Activated CD4-positive, alpha-beta T cell treated with anti-CD3 and anti-CD28 coated beads for 48 hours (primary cell): ENCODE data around the gene CARM1.
A peak's percentile ranks its signal among the peaks of the same experiment; 100 is the strongest.
"Not testable (repeated sequence)": the region's sequence is repeated elsewhere in the genome, so short reads cannot be mapped to it uniquely, and the experiment has no call there.

Source experiments
- DNase-seq: peaks from one replicate; pipeline ENCODE4 v3.0.0-alpha.2; 2020

CARM1 gene

DNA sequence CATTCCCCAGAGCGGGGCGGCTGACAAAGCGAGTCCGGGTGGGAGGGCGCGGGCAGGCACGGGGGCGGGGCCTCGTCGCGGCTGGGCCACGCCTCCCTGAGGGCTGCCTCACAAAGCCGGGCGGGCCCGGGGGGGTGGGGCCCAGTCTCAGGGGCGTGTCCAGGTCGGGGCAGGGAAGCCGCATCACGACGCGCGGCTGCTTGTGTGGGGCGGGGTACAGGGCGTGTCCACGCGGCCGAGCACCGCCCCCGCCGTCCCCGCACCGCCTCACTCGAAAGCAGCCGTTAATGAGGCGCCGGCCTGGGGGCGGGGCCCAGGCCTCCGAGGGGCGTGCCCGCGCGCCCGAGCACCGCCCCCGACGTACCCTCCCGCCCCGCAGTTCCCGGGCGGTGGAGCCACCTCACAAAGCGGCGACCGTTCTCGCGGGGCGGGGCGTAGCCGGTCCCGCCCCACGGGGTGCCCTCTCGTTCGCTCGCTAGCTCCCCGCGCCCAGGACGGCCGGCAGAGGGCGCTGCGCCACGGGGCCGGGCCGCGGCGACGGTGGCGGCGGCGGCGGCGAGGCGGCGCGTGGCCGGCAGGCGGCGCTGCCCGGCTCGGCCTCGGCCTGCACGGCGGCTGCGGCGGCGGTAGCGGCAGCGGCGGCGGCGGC, at the start of gene CARM1:
CARM1 (plus strand) TSS at position 599 of the 649 bp plus-strand sequence. CDS start 150 bp downstream, outside the sequence.
- peak; percentile 99 for DNase-seq

- DNase-seq = no peak
Measured at GRCh38 chr19:10823690-10824089, 47.7 kb upstream of the CARM1 start.

GRCh38 chr19:10826231-10826630, 45.1 kb upstream of the CARM1 start:
- DNase-seq = no peak

DNA sequence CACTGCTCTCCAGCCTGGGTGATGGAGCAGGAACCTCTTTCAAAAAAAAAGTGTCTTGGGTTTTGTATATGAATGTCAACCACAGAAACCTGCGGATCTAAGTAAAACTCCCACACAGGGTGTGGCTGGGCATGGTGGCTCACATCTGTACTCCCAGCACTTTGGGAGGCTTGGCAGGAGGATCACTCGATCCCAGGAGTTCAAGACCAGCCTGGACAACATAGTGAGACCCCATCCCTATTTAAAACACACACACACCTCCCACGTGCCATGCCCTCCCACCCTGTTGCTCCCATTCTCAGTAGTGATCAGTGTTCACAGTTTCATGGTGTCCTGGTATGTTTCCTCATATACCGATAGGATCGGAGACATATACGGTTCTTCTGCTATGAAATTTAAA, 44.5 kb upstream of the CARM1 start:
- DNase-seq = no peak

GRCh38 chr19:10828981-10829821, 42.2 kb upstream of the CARM1 start:
- DNase-seq = no peak

DNA sequence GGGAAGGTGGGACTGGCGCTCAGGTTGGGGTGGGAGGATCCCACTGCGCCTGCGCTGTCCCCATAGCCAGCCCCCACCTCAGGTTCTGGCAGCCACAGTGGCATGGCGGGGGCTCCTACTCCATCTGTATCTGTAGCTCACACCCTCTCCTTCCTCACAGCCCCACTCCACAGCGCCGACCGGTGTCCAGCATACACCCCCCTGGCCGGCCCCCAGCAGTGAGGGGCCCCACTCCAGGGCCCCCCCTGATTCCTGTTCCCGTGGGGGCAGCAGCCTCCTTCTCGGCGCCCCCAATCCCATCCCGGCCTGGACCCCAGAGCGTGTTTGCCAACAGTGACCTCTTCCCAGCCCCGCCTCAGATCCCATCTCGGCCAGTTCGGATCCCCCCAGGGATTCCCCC, 41.4 kb upstream of the CARM1 start:
- DNase-seq = no peak

GRCh38 chr19:10830370-10830769, 41.0 kb upstream of the CARM1 start:
- no peak for DNase-seq

GRCh38 chr19:10830931-10831779, 40.2 kb upstream of the CARM1 start:
- no peak for DNase-seq

- DNase-seq = no peak
Measured at GRCh38 chr19:10831987-10832938, 39.1 kb upstream of the CARM1 start.

GRCh38 chr19:10832939-10833296, 38.4 kb upstream of the CARM1 start:
- no peak for DNase-seq

- no peak for DNase-seq
Measured at GRCh38 chr19:10835089-10835753, 36.1 kb upstream of the CARM1 start.

DNA sequence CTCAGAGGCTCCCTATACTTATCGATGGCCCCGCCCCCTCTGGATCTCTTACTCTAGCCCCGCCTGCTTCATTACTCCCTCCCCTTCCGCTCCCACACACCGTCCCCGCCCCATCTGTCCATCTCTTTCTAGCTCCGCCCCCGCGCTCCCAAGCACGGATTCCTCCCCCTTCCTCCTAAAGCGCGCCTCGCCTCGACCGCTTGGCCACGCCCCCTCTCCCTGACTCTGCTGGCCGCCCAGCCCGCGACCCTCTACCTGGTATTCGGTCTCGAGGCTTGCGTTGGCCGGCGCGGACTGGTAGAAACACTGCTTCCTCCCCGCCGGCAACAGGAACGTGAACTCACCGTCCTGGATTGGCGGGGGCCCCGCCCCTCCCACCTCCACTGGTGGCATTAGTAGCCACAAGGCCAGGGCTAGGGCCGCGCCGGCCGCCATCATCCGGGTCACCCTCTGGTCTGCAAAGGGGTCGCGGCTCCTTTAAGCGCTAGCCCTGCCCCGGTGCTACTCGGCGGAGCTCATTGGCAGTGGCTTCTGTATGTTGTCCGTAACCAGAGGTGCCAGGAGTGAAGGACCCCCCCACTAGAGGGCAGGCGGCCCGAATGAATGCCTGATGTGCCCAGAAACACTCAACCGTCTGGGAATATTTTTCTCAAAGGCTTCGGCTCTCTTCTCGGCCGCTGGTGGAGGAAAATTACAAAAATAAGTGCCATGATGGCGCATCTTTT, 35.4 kb upstream of the CARM1 start, which contains the start of gene TMED1:
TMED1 (minus strand) TSS at position 459 of the 725 bp plus-strand sequence; CDS start at position 438, 21 bp downstream.
- peak; percentile 100 for DNase-seq

- peak; percentile 93 for DNase-seq
Measured at GRCh38 chr19:10836479-10837330, 34.6 kb upstream of the CARM1 start.

DNA sequence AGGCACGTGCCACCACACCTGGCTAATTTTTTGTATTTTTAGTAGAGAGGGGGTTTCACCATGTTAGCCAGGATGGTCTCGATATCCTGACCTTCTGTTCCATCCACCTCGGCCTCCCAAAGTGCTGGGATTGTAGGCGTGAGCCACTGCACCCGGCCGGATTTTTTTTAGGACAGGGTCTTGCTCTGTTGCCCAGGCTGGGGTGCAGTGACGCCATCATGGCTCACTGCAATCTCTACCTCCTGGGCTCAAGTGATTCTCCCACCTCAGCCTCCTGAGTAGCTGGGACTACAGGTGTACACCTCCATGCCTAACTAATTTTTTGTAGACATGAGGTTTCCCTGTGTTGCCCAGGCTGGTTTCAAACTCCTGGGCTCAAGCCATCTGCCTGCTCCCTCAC, 33.7 kb upstream of the CARM1 start:
- not testable (repeated sequence) for DNase-seq

DNA sequence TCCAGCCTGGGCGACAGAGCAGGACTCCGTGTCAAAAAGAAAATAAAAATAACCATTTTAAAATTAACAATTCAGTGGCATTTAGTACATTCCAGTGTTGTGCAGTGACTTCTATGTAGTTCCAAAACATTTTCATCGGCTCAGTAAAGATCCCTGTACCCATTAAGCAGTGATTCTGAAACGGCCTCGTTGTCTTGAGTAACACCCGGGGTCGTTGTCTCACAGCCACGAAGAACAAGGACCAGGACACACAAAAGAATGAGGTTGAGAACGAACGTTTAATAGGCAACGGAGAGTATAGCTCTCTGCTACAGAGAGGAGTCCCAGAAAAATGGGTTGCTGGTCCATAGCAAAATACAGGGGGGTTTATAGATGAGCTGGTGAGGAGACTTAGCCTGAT, 33.0 kb upstream of the CARM1 start:
- DNase-seq = no peak

DNA sequence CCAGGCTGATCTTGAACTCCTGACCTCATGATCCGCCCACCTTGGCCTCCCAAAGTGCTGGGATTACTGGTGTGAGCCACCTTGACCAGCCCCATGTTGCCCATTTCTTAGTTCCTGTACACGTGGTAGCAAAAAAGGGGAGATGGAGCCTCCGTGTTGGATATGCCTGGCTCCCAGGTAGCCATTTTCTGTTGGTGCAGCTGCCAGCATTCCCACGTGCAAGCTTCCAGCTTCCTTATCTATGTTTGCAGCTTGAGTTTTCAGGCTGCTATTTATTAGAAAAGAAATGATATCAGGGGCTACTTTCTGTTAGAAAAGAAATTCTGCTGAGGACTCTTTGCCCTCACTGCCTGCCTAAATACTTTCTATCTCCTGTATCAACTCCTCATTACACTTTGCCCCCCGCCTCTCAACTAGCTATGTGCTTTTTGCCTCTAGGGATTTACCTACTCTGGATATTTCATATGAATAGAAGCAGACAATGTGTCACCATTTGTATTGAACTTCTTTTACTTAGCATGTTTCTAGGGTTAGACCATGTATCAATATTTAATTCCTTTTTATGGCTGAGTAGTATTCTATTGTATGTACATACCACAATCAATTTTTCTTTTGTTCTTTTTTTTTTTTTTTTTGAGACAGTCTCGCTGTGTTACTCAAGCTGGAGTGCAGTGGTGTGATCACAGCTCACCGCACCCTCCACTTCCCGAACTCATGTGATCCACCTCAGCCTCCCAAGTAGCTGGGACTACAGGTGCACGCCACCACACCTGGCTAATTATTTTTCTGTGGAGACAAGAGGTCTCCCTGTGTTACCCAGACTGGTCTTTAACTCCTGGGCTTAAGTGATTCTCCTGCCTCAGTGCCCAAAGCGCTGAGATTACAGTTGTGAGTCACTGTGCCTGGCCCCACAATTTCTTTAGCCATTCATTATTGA, 32.0 kb upstream of the CARM1 start:
- no peak for DNase-seq

GRCh38 chr19:10842788-10843187, 28.6 kb upstream of the CARM1 start:
- no peak for DNase-seq

DNA sequence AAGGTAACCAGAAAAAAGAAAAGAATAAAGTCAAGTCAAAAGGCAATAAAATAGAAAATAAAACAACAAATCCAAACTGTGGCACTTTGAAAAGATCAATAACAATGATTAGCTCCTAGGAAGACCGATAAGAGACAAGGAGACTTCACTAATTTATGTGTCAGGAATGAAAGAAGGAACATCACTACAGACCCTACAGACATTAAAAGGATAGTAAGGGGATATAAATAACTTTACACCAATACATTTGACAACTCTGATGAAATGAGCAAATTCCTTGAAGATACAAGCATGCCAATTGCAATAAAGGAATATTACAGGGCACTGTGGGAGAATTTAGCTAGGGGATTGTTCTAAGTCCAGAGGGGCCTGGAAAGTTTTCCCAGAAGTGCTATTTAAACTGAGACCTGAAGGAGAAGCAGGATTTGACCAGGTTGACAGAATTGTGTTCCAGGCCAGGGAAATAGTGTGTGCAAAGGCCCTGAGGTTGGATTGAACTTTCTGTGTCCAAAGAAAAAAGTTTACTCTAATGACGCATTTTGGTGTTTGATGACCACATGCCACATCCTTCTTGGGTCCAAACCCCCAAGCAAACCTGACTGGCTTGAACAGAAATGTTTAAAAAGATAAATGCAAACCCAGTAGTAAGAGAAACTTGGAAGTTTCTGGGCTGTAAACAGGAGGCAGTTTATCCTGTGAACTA, 24.7 kb upstream of the CARM1 start:
- DNase-seq = no peak
